ENCODE data around the gene SSB.

The SSB gene

GRCh38 chr2:169767243-169767888 lies 31.3 kb upstream of the SSB start:
- Histone ChIP-seq H3K27me3 (ENCODE audit: control insufficient read depth, insufficient read depth, low read length) (peaks cover 16% of the 10 kb centered on the region), H3K9ac (ENCODE audit: low read length) (no peak overlapping the region), H3K4me3 (ENCODE audit: low read length) (no peak overlapping the region), H3K9me3 (ENCODE audit: control insufficient read depth, low read length) (no peaks in the 10 kb centered on the region), H3K4me1 (ENCODE audit: control insufficient read depth, insufficient read depth, low read length) (peaks cover 1% of the 10 kb centered on the region), H3K36me3 (ENCODE audit: control insufficient read depth, insufficient read depth, low read length) (no peaks in the 10 kb centered on the region)

- no peak overlapping the region for H3K4me3 ChIP-seq (ENCODE audit: low read length)
- no peaks in the 10 kb centered on the region for H3K36me3 ChIP-seq (ENCODE audit: control insufficient read depth, insufficient read depth, low read length)
- H3K27me3 ChIP-seq (ENCODE audit: control insufficient read depth, insufficient read depth, low read length): peaks cover 16% of the 10 kb centered on the region
- H3K9ac ChIP-seq (ENCODE audit: low read length): peak overlapping the region; percentile 41
- H3K9me3 ChIP-seq (ENCODE audit: control insufficient read depth, low read length): no peaks in the 10 kb centered on the region
- no peaks in the 10 kb centered on the region for H3K4me1 ChIP-seq (ENCODE audit: control insufficient read depth, insufficient read depth, low read length)
Measured at GRCh38 chr2:169768262-169768995, 30.2 kb upstream of the SSB start.

GRCh38 chr2:169771021-169771420 lies 27.6 kb upstream of the SSB start:
- H3K9me3 ChIP-seq (ENCODE audit: control insufficient read depth, low read length): no peaks in the 10 kb centered on the region
- H3K27me3 ChIP-seq (ENCODE audit: control insufficient read depth, insufficient read depth, low read length): peaks cover 16% of the 10 kb centered on the region
- no peaks in the 10 kb centered on the region for H3K36me3 ChIP-seq (ENCODE audit: control insufficient read depth, insufficient read depth, low read length)
- H3K4me3 ChIP-seq (ENCODE audit: low read length): no peak overlapping the region
- no peak overlapping the region for H3K9ac ChIP-seq (ENCODE audit: low read length)
- peaks cover 4% of the 10 kb centered on the region for H3K4me1 ChIP-seq (ENCODE audit: control insufficient read depth, insufficient read depth, low read length)

- Histone ChIP-seq H3K4me3 (ENCODE audit: low read length) (no peak overlapping the region), H3K36me3 (ENCODE audit: control insufficient read depth, insufficient read depth, low read length) (no peaks in the 10 kb centered on the region), H3K9ac (ENCODE audit: low read length) (no peak overlapping the region), H3K9me3 (ENCODE audit: control insufficient read depth, low read length) (no peaks in the 10 kb centered on the region), H3K27me3 (ENCODE audit: control insufficient read depth, insufficient read depth, low read length) (peaks cover 16% of the 10 kb centered on the region), H3K4me1 (ENCODE audit: control insufficient read depth, insufficient read depth, low read length) (peaks cover 4% of the 10 kb centered on the region)
Measured at GRCh38 chr2:169771612-169772011, 27.1 kb upstream of the SSB start.

- Histone ChIP-seq H3K27me3 (ENCODE audit: control insufficient read depth, insufficient read depth, low read length) (peaks cover 13% of the 10 kb centered on the region), H3K9ac (ENCODE audit: low read length) (no peak overlapping the region), H3K9me3 (ENCODE audit: control insufficient read depth, low read length) (no peaks in the 10 kb centered on the region), H3K36me3 (ENCODE audit: control insufficient read depth, insufficient read depth, low read length) (no peaks in the 10 kb centered on the region), H3K4me3 (ENCODE audit: low read length) (no peak overlapping the region), H3K4me1 (ENCODE audit: control insufficient read depth, insufficient read depth, low read length) (peaks cover 4% of the 10 kb centered on the region)
Measured at GRCh38 chr2:169772651-169773050, 26.0 kb upstream of the SSB start.

GRCh38 chr2:169775354-169775753 lies 23.3 kb upstream of the SSB start:
- no peaks in the 10 kb centered on the region for H3K9me3 ChIP-seq (ENCODE audit: control insufficient read depth, low read length)
- H3K4me1 ChIP-seq (ENCODE audit: control insufficient read depth, insufficient read depth, low read length): peaks cover 4% of the 10 kb centered on the region
- H3K9ac ChIP-seq (ENCODE audit: low read length): no peak overlapping the region
- no peaks in the 10 kb centered on the region for H3K27me3 ChIP-seq (ENCODE audit: control insufficient read depth, insufficient read depth, low read length)
- H3K36me3 ChIP-seq (ENCODE audit: control insufficient read depth, insufficient read depth, low read length): no peaks in the 10 kb centered on the region
- H3K4me3 ChIP-seq (ENCODE audit: low read length): no peak overlapping the region

- no peak overlapping the region for H3K4me3 ChIP-seq (ENCODE audit: low read length)
- H3K4me1 ChIP-seq (ENCODE audit: control insufficient read depth, insufficient read depth, low read length): peaks cover 4% of the 10 kb centered on the region
- no peaks in the 10 kb centered on the region for H3K27me3 ChIP-seq (ENCODE audit: control insufficient read depth, insufficient read depth, low read length)
- H3K36me3 ChIP-seq (ENCODE audit: control insufficient read depth, insufficient read depth, low read length): no peaks in the 10 kb centered on the region
- H3K9me3 ChIP-seq (ENCODE audit: control insufficient read depth, low read length): no peaks in the 10 kb centered on the region
- H3K9ac ChIP-seq (ENCODE audit: low read length): no peak overlapping the region
Measured at GRCh38 chr2:169775765-169776164, 22.9 kb upstream of the SSB start.

GRCh38 chr2:169776252-169776761 lies 22.4 kb upstream of the SSB start:
- Histone ChIP-seq H3K9ac (ENCODE audit: low read length) (no peak overlapping the region), H3K4me3 (ENCODE audit: low read length) (no peak overlapping the region), H3K27me3 (ENCODE audit: control insufficient read depth, insufficient read depth, low read length) (no peaks in the 10 kb centered on the region)

GRCh38 chr2:169778446-169778845 lies 20.2 kb upstream of the SSB start:
- Histone ChIP-seq H3K4me1 (ENCODE audit: control insufficient read depth, insufficient read depth, low read length) (peaks cover 4% of the 10 kb centered on the region), H3K4me3 (ENCODE audit: low read length) (no peak overlapping the region), H3K9me3 (ENCODE audit: control insufficient read depth, low read length) (no peaks in the 10 kb centered on the region), H3K27me3 (ENCODE audit: control insufficient read depth, insufficient read depth, low read length) (no peaks in the 10 kb centered on the region), H3K9ac (ENCODE audit: low read length) (no peak overlapping the region), H3K36me3 (ENCODE audit: control insufficient read depth, insufficient read depth, low read length) (no peaks in the 10 kb centered on the region)

More at GRCh38 chr2:169776252-169776761, 22.4 kb upstream of the SSB start:
- no peaks in the 10 kb centered on the region for H3K36me3 ChIP-seq (ENCODE audit: control insufficient read depth, insufficient read depth, low read length)
- H3K9me3 ChIP-seq (ENCODE audit: control insufficient read depth, low read length): no peaks in the 10 kb centered on the region
- H3K4me1 ChIP-seq (ENCODE audit: control insufficient read depth, insufficient read depth, low read length): peaks cover 4% of the 10 kb centered on the region

GRCh38 chr2:169781249-169782013 lies 17.2 kb upstream of the SSB start:
- Histone ChIP-seq H3K27me3 (ENCODE audit: control insufficient read depth, insufficient read depth, low read length) (no peaks in the 10 kb centered on the region), H3K9me3 (ENCODE audit: control insufficient read depth, low read length) (no peaks in the 10 kb centered on the region), H3K4me1 (ENCODE audit: control insufficient read depth, insufficient read depth, low read length) (no peaks in the 10 kb centered on the region), H3K4me3 (ENCODE audit: low read length) (no peak overlapping the region), H3K9ac (ENCODE audit: low read length) (no peak overlapping the region), H3K36me3 (ENCODE audit: control insufficient read depth, insufficient read depth, low read length) (no peaks in the 10 kb centered on the region)

GRCh38 chr2:169782513-169782912 lies 16.2 kb upstream of the SSB start:
- no peaks in the 10 kb centered on the region for H3K9me3 ChIP-seq (ENCODE audit: control insufficient read depth, low read length)
- H3K4me1 ChIP-seq (ENCODE audit: control insufficient read depth, insufficient read depth, low read length): no peaks in the 10 kb centered on the region
- H3K36me3 ChIP-seq (ENCODE audit: control insufficient read depth, insufficient read depth, low read length): no peaks in the 10 kb centered on the region
- no peaks in the 10 kb centered on the region for H3K27me3 ChIP-seq (ENCODE audit: control insufficient read depth, insufficient read depth, low read length)
- no peak overlapping the region for H3K9ac ChIP-seq (ENCODE audit: low read length)
- H3K4me3 ChIP-seq (ENCODE audit: low read length): no peak overlapping the region

- Histone ChIP-seq H3K9me3 (ENCODE audit: control insufficient read depth, low read length) (no peaks in the 10 kb centered on the region), H3K9ac (ENCODE audit: low read length) (no peak overlapping the region), H3K27me3 (ENCODE audit: control insufficient read depth, insufficient read depth, low read length) (no peaks in the 10 kb centered on the region), H3K4me3 (ENCODE audit: low read length) (no peak overlapping the region), H3K4me1 (ENCODE audit: control insufficient read depth, insufficient read depth, low read length) (no peaks in the 10 kb centered on the region), H3K36me3 (ENCODE audit: control insufficient read depth, insufficient read depth, low read length) (no peaks in the 10 kb centered on the region)
Measured at GRCh38 chr2:169790581-169790980, 8.1 kb upstream of the SSB start.

Measured in mucosa of stomach (tissue), 1 donor.